ENCODE results near the gene MSL1.

MSL1 gene
- total RNA-seq = 110 to 190 (median 115) reads per million in 3 experiments

GRCh38 chr17:40121181-40122135, at the start of gene MSL1:
Gene MSL1 (plus strand): TSS chr17:40121971. CDS start chr17:40122613, 642 bp downstream.
- DNase-seq = peak; percentile 85

- DNase-seq = no peak
Observed at GRCh38 chr17:40072040-40072734, 49.6 kb upstream of the MSL1 start.

- DNase-seq = no peak
Observed at GRCh38 chr17:40072735-40073346, 48.9 kb upstream of the MSL1 start.

GRCh38 chr17:40073454-40074174, 48.2 kb upstream of the MSL1 start:
- DNase-seq = no peak

GRCh38 chr17:40074175-40074512, 47.6 kb upstream of the MSL1 start:
- no peak for DNase-seq

GRCh38 chr17:40074871-40075200, 46.9 kb upstream of the MSL1 start:
- no peak for DNase-seq

GRCh38 chr17:40075201-40075941, 46.4 kb upstream of the MSL1 start:
- DNase-seq = peak; percentile 55

- DNase-seq = no peak
Observed at GRCh38 chr17:40075942-40076498, 45.8 kb upstream of the MSL1 start.

GRCh38 chr17:40076591-40076990, 45.2 kb upstream of the MSL1 start:
- DNase-seq = no peak

GRCh38 chr17:40079545-40079944, 42.2 kb upstream of the MSL1 start:
- DNase-seq = no peak

- DNase-seq = no peak
Observed at GRCh38 chr17:40084477-40084876, 37.3 kb upstream of the MSL1 start.

GRCh38 chr17:40086150-40087044, 35.4 kb upstream of the MSL1 start:
- DNase-seq = peak; percentile 36

- DNase-seq = no peak
Observed at GRCh38 chr17:40087049-40087794, 34.5 kb upstream of the MSL1 start.

- no peak for DNase-seq
Observed at GRCh38 chr17:40087903-40088718, 33.7 kb upstream of the MSL1 start.

GRCh38 chr17:40089077-40089895, 32.5 kb upstream of the MSL1 start:
- no peak for DNase-seq

GRCh38 chr17:40090237-40091119, 31.3 kb upstream of the MSL1 start:
- no peak for DNase-seq
